HCT116 (cell line): ENCODE measurements around the gene NR2F2. TPM values are rescaled to one million over a fixed set of nuclear protein-coding genes. Genes with fewer than 3 reads are reported as not detected.

Source experiments
- ATAC-seq: fragments of 200-7000 bp; cut with Tn5 transposase; 2 replicates; pipeline ENCODE4 v1.9.1; 2020; ENCODE audit warnings: mild to moderate bottlenecking, moderate library complexity
- BruUV-seq: library from RNA; stranded (reverse); fragments of 400-500 nt; replicated peaks from 2 replicates; lab custom pipeline; 2021; lab: Mats Ljungman, UMichigan
- CTCF ChIA-PET: fragments of 300-600 bp; sonication (Branson Sonifier 250); formaldehyde crosslinking; loops from one replicate; lab custom pipeline; 2021; ENCODE audit warnings: antibody characterized with exemption; lab: Charles Lee
- POLR2A ChIA-PET: fragments of 300-600, 350-600 bp; sonication (Branson Sonifier 250); formaldehyde crosslinking; loops from one replicate; lab custom pipeline; 2021; ENCODE audit warnings: antibody characterized with exemption; lab: Charles Lee
- RAD21 ChIA-PET, 2 experiments: fragments of 300-600 bp; sonication (Branson Sonifier 250); formaldehyde crosslinking; loops; one replicate each; lab custom pipeline; 2023; ENCODE audit warnings: low total read pairs in 2 of 2; ENCODE audit not compliant: uncharacterized antibody in 2 of 2, unreplicated experiment in 2 of 2, low non-redundant PET in 1 of 2; lab: Charles Lee
- DNase-seq: peaks from one replicate; pipeline ENCODE4 v3.0.0-alpha.2; 2010; ENCODE audit warnings: low read depth, low spot score
- H2AFZ ChIP-seq: fragments of 200-600 bp; shearing (Covaris generic), sonication (generic); 2 replicates; pipeline ENCODE4 v1.6.1; 2017; ENCODE audit warnings: low read depth, mixed run types, mixed read lengths, antibody characterized with exemption, low read length; ENCODE audit not compliant: poor library complexity, severe bottlenecking
- H3K27ac ChIP-seq: 2 replicates; pipeline ENCODE4 v1.5.1; 2012; ENCODE audit warnings: low read depth, low read length
- H3K27me3 ChIP-seq: fragments of 200-600 bp; sonication (generic); 2 replicates; pipeline ENCODE4 v1.6.1; 2016; ENCODE audit warnings: mixed run types, low read length, mixed read lengths; ENCODE audit not compliant: insufficient read depth
- H3K36me3 ChIP-seq, 2 experiments: fragments of 200-500 bp in 1 of 2; fragments of 200-600 bp in 1 of 2; sonication (Bioruptor generic) in 1 of 2; sonication (generic) in 1 of 2; 2 replicates each; pipeline versions ENCODE4 v1.5.1 to v1.6.1; 2014 to 2016; ENCODE audit warnings: low read length in 2 of 2, inconsistent platforms in 1 of 2, mixed read lengths in 1 of 2, mixed run types in 1 of 2; ENCODE audit not compliant: insufficient read depth in 2 of 2, control insufficient read depth in 1 of 2
- H3K4me1 ChIP-seq, 2 experiments: fragments of 200-600 bp in 1 of 2; sonication (generic) in 1 of 2; 2 replicates each; pipeline versions ENCODE4 v1.5.1 to v1.6.1; 2012 to 2017; ENCODE audit warnings: low read length in 2 of 2, inconsistent platforms in 1 of 2, mild to moderate bottlenecking in 1 of 2, mixed read lengths in 1 of 2, mixed run types in 1 of 2, moderate library complexity in 1 of 2; ENCODE audit not compliant: insufficient read depth in 2 of 2, control insufficient read depth in 1 of 2
- H3K4me2 ChIP-seq: fragments of 200-600 bp; sonication (generic); 2 replicates; pipeline ENCODE4 v1.6.1; 2017; ENCODE audit warnings: mixed run types, low read length, mixed read lengths
- H3K4me3 ChIP-seq, 2 experiments: fragments of 200-600 bp in 1 of 2; sonication (generic) in 1 of 2; replicated peaks in 1 of 2; 2 replicates each; pipeline ENCODE4 v1.5.1; 2011 to 2016; ENCODE audit warnings: low read length in 2 of 2, control low read depth in 1 of 2, low read depth in 1 of 2, mild to moderate bottlenecking in 1 of 2, mixed read lengths in 1 of 2, mixed run types in 1 of 2
- H3K79me2 ChIP-seq: fragments of 200-600 bp; sonication (generic); 2 replicates; pipeline ENCODE4 v1.6.1; 2017; ENCODE audit warnings: mild to moderate bottlenecking, mixed run types, low read length, moderate library complexity, mixed read lengths; ENCODE audit not compliant: insufficient read depth
- H3K9ac ChIP-seq: fragments of 200-600 bp; sonication (generic); 2 replicates; pipeline ENCODE4 v1.6.1; 2016; ENCODE audit warnings: low read length, mixed read lengths
- H3K9me2 ChIP-seq: fragments of 200-600 bp; sonication (generic), shearing (Covaris generic); 2 replicates; pipeline ENCODE4 v1.6.1; 2017; ENCODE audit warnings: mixed run types, mild to moderate bottlenecking, moderate library complexity; ENCODE audit not compliant: insufficient read depth
- H3K9me3 ChIP-seq, 2 experiments: fragments of 200-500 bp in 1 of 2; fragments of 200-600 bp in 1 of 2; sonication (Bioruptor generic) in 1 of 2; sonication (generic) in 1 of 2; 2 replicates each; pipeline ENCODE4 v1.6.1; 2014 to 2017; ENCODE audit warnings: low read length in 2 of 2, mixed read lengths in 2 of 2, inconsistent platforms in 1 of 2, low read depth in 1 of 2, mild to moderate bottlenecking in 1 of 2, mixed run types in 1 of 2, moderate library complexity in 1 of 2; ENCODE audit not compliant: control insufficient read depth in 1 of 2, insufficient read depth in 1 of 2
- H4K20me1 ChIP-seq: fragments of 200-600 bp; sonication (generic), shearing (Covaris generic); 2 replicates; pipeline ENCODE4 v1.6.1; 2017; ENCODE audit warnings: mixed run types, mild to moderate bottlenecking, moderate library complexity; ENCODE audit not compliant: insufficient read depth
- CEBPB ChIP-seq: IDR thresholded peaks from 2 replicates; pipeline ENCODE4 v1.6.1; 2012; ENCODE audit warnings: low read depth
- CTCF ChIP-seq, 3 experiments: fragments of 200-600 bp in 1 of 3; sonication (generic) in 1 of 3; IDR thresholded peaks in 2 of 3; conservative IDR thresholded peaks in 1 of 3; 2 replicates each; pipeline ENCODE4 v1.5.1; 2012 to 2017; ENCODE audit warnings: low read depth in 2 of 3, low read length in 2 of 3, antibody characterized with exemption in 1 of 3, borderline replicate concordance in 1 of 3, control low read depth in 1 of 3, mild to moderate bottlenecking in 1 of 3, mixed read lengths in 1 of 3, mixed run types in 1 of 3, moderate library complexity in 1 of 3; ENCODE audit not compliant: insufficient read depth in 1 of 3
- ELF1 ChIP-seq: IDR thresholded peaks from 2 replicates; pipeline ENCODE4 v1.6.1; 2012; ENCODE audit warnings: low read depth, borderline replicate concordance
- EZH2 ChIP-seq: fragments of 200-600 bp; sonication (generic); IDR thresholded peaks from 2 replicates; pipeline ENCODE4 v1.6.1; 2017; ENCODE audit warnings: antibody characterized with exemption, mixed run types
- FOSL1 ChIP-seq: IDR thresholded peaks from 2 replicates; pipeline ENCODE4 v1.6.1; 2012; ENCODE audit warnings: low read depth
- POLR2A ChIP-seq: IDR thresholded peaks from 2 replicates; pipeline ENCODE4 v1.7.0; 2011; ENCODE audit warnings: borderline replicate concordance; ENCODE audit not compliant: insufficient read depth, insufficient read length; ENCODE audit errors: extremely low read depth
- RAD21 ChIP-seq: IDR thresholded peaks from 2 replicates; pipeline ENCODE4 v1.6.1; 2012; ENCODE audit warnings: low read depth, mild to moderate bottlenecking
- SP1 ChIP-seq: IDR thresholded peaks from 2 replicates; pipeline ENCODE4 v1.6.1; 2012; ENCODE audit warnings: low read depth
- TCF7L2 ChIP-seq: IDR thresholded peaks from 2 replicates; pipeline ENCODE4 v1.7.0; 2011; ENCODE audit warnings: borderline replicate concordance, inconsistent platforms; ENCODE audit not compliant: insufficient read depth, insufficient read length; ENCODE audit errors: extremely low read depth
- YY1 ChIP-seq: IDR thresholded peaks from 2 replicates; pipeline ENCODE4 v1.6.1; 2011; ENCODE audit warnings: low read length, low read depth, moderate library complexity, mild to moderate bottlenecking; ENCODE audit not compliant: insufficient replicate concordance; ENCODE audit errors: extremely low read depth
- ZFX ChIP-seq: fragments of 450-650 bp; IDR thresholded peaks from 2 replicates; pipeline ENCODE4 v1.6.1; 2017
- ZNF274 ChIP-seq: fragments of 200-500 bp; sonication (Bioruptor generic); IDR thresholded peaks from 2 replicates; pipeline ENCODE4 v1.6.1; 2014; ENCODE audit warnings: mild to moderate bottlenecking, low read depth, low read length, inconsistent platforms
- intact Hi-C: fragments of 100-400 bp; cut with micrococcal nuclease; formaldehyde crosslinking; loops from 2 replicates; pipeline ENCODE4 v1.10.0; 2022
- total RNA-seq: library from RNA; stranded (reverse); gene quantifications from one replicate; pipeline ENCODE4 v1.2.1, GENCODE V29; 2021; ENCODE audit not compliant: unreplicated experiment
- TF ChIP-seq, protein P1 (sequence below): IDR thresholded peaks from 2 replicates; pipeline ENCODE4 v1.6.1; 2011; ENCODE audit warnings: mild to moderate bottlenecking, low read length, moderate library complexity; ENCODE audit not compliant: insufficient replicate concordance; ENCODE audit errors: extremely low read depth
- TF ChIP-seq, protein P2 (sequence below): IDR thresholded peaks from 2 replicates; pipeline ENCODE4 v1.6.1; 2012

NR2F2 gene
- total RNA-seq, 1 experiment from 2014 or later = 61.4 TPM

GRCh38 chr15:96309143-96309660 is 21.3 kb upstream of the NR2F2 start:
- TF ChIP-seq SP1 (no peak), EZH2 (no peak), POLR2A (no peak), CEBPB (no peak), RAD21 (no peak), ZNF274 (no peak)
- TF ChIP-seq, protein P1, sequence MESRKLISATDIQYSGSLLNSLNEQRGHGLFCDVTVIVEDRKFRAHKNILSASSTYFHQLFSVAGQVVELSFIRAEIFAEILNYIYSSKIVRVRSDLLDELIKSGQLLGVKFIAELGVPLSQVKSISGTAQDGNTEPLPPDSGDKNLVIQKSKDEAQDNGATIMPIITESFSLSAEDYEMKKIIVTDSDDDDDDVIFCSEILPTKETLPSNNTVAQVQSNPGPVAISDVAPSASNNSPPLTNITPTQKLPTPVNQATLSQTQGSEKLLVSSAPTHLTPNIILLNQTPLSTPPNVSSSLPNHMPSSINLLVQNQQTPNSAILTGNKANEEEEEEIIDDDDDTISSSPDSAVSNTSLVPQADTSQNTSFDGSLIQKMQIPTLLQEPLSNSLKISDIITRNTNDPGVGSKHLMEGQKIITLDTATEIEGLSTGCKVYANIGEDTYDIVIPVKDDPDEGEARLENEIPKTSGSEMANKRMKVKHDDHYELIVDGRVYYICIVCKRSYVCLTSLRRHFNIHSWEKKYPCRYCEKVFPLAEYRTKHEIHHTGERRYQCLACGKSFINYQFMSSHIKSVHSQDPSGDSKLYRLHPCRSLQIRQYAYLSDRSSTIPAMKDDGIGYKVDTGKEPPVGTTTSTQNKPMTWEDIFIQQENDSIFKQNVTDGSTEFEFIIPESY = no peak
- TF ChIP-seq, all 23 proteins: peak for 0
- no TSS peak for BruUV-seq
- Histone ChIP-seq H4K20me1 (no peaks in the 10 kb centered on the region), H3K9me3 (no peaks in the 10 kb centered on the region), H3K9me2 (no peaks in the 10 kb centered on the region), H3K27me3 (no peaks in the 10 kb centered on the region), H3K4me3 (no peak overlapping the region), H3K36me3 (no peaks in the 10 kb centered on the region), H3K27ac (no peak overlapping the region), H3K79me2 (no peaks in the 10 kb centered on the region), H3K4me2 (no peak overlapping the region), H3K9ac (no peak overlapping the region), H2AFZ (no peak overlapping the region), H3K4me1 (peaks cover 0 to 15% of the 10 kb centered on the region in 2 experiments; a peak in 2 of 4 replicates)
- CTCF ChIA-PET = no interaction called here
- RAD21 ChIA-PET = no interaction called here
- intact Hi-C loops = no loop called here
- ATAC-seq = no peak
- DNase-seq = no peak
- POLR2A ChIA-PET = no interaction called here

GRCh38 chr15:96311256-96311955 is 19.1 kb upstream of the NR2F2 start:
- no TSS peak for BruUV-seq
- Histone ChIP-seq H3K4me1 (peaks cover 0 to 15% of the 10 kb centered on the region in 2 experiments; a peak in 2 of 4 replicates), H4K20me1 (no peaks in the 10 kb centered on the region), H3K9me3 (no peaks in the 10 kb centered on the region), H3K4me2 (no peak overlapping the region), H3K9me2 (no peaks in the 10 kb centered on the region), H3K27me3 (no peaks in the 10 kb centered on the region), H3K27ac (no peak overlapping the region), H3K79me2 (no peaks in the 10 kb centered on the region), H3K4me3 (no peak overlapping the region), H2AFZ (no peak overlapping the region), H3K36me3 (no peaks in the 10 kb centered on the region), H3K9ac (no peak overlapping the region)
- ATAC-seq (no peak), DNase-seq (no peak)
- POLR2A ChIA-PET = no interaction called here
- TF ChIP-seq FOSL1 (no peak), ELF1 (no peak), ZFX (no peak), TCF7L2 (no peak), CTCF (IDR thresholded peaks at IDR 0.05 in 2 of 3, conservative IDR thresholded peaks at IDR 0.05 in 1 of 3; ENCODE audit: borderline replicate concordance in 1 of 3, insufficient read depth in 1 of 3, low read depth in 2 of 3, low read length in 2 of 3) (no peak), YY1 (no peak)
- TF ChIP-seq, protein P2, sequence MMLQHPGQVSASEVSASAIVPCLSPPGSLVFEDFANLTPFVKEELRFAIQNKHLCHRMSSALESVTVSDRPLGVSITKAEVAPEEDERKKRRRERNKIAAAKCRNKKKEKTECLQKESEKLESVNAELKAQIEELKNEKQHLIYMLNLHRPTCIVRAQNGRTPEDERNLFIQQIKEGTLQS = no peak
- RAD21 ChIA-PET = no interaction called here
- intact Hi-C loops = no loop called here
- CTCF ChIA-PET = interaction anchor here (0.6 kb wide), 1 partner anchor 1300 kb away, joined by 3 read pairs; no protein-coding TSS in a partner anchor
